ENCODE data around the gene IDH3G. TPM values are rescaled to one million over a fixed set of nuclear protein-coding genes. Genes with fewer than 3 reads are reported as not detected.

The IDH3G gene
- total and polyA plus RNA-seq, 4 experiments from 2014 or later = 39.9 to 106 (median 57.6) TPM

Other genes with a start within 250 kb of the IDH3G start
- 10 to 100 TPM; 26.1 to 26.3 TPM for gene CCNQ, start 195.2 kb downstream of the IDH3G start, total RNA-seq
- gene CCNQ, start 195.2 kb downstream of the IDH3G start, polyA plus RNA-seq = 10 to 100 TPM; 51.2 to 53.6 TPM
- gene DUSP9, start 147.2 kb downstream of the IDH3G start, total RNA-seq = not detected
- gene DUSP9, start 147.2 kb downstream of the IDH3G start, polyA plus RNA-seq = not detected
- not detected for gene PNCK, start 120.6 kb downstream of the IDH3G start, total RNA-seq
- not detected for gene PNCK, start 120.6 kb downstream of the IDH3G start, polyA plus RNA-seq
- 1 to 10 TPM in 1 of 2 experiments, under 1 TPM in 1; 0.84 to 1.4 TPM for gene SLC6A8, start 106.4 kb downstream of the IDH3G start, total RNA-seq
- gene SLC6A8, start 106.4 kb downstream of the IDH3G start, polyA plus RNA-seq = under 1 TPM; 0.11 to 0.21 TPM
- 100 to 1,000 TPM; 126 to 128 TPM for gene BCAP31, start 70.0 kb downstream of the IDH3G start, total RNA-seq
- gene BCAP31, start 70.0 kb downstream of the IDH3G start, polyA plus RNA-seq = 100 to 1,000 TPM; 306 to 510 TPM
- 1 to 10 TPM; 6.7 to 6.8 TPM for gene ABCD1, start 69.5 kb downstream of the IDH3G start, total RNA-seq
- 1 to 10 TPM; 1.7 to 3.0 TPM for gene ABCD1, start 69.5 kb downstream of the IDH3G start, polyA plus RNA-seq
- gene PLXNB3, start 30.1 kb downstream of the IDH3G start, total RNA-seq = not detected
- gene PLXNB3, start 30.1 kb downstream of the IDH3G start, polyA plus RNA-seq = not detected
- not detected for gene SRPK3, start 13.3 kb downstream of the IDH3G start, total RNA-seq
- gene SRPK3, start 13.3 kb downstream of the IDH3G start, polyA plus RNA-seq = not detected
- gene SSR4, start 293 bp upstream of the IDH3G start, total RNA-seq = 100 to 1,000 TPM; 216 to 224 TPM
- gene SSR4, start 293 bp upstream of the IDH3G start, polyA plus RNA-seq = 100 to 1,000 TPM; 476 to 618 TPM
- gene PDZD4, start 36.2 kb upstream of the IDH3G start, total RNA-seq = 1 to 10 TPM; 4.4 to 5.0 TPM
- 1 to 10 TPM in 1 of 2 donors, under 1 TPM in 1; 0.47 to 2.7 TPM for gene PDZD4, start 36.2 kb upstream of the IDH3G start, polyA plus RNA-seq
- 1 to 10 TPM; 1.0 to 1.8 TPM for gene L1CAM, start 91.8 kb upstream of the IDH3G start, total RNA-seq
- gene L1CAM, start 91.8 kb upstream of the IDH3G start, polyA plus RNA-seq = under 1 TPM; 0.26 to 0.57 TPM
- not detected for gene AVPR2, start 110.3 kb upstream of the IDH3G start, total RNA-seq
- gene AVPR2, start 110.3 kb upstream of the IDH3G start, polyA plus RNA-seq = under 1 TPM in 1 of 2 donors, not detected in 1; 0.15 TPM
- gene ARHGAP4, start 131.9 kb upstream of the IDH3G start, total RNA-seq = 100 to 1,000 TPM; 327 to 330 TPM
- gene ARHGAP4, start 131.9 kb upstream of the IDH3G start, polyA plus RNA-seq = 100 to 1,000 TPM in 1 of 2 donors, 10 to 100 TPM in 1; 65.4 to 117 TPM
- 10 to 100 TPM; 88.9 to 94.9 TPM for gene NAA10, start 140.7 kb upstream of the IDH3G start, total RNA-seq
- 10 to 100 TPM; 57.6 to 96.3 TPM for gene NAA10, start 140.7 kb upstream of the IDH3G start, polyA plus RNA-seq
- 10 to 100 TPM; 17.2 to 21.3 TPM for gene RENBP, start 150.3 kb upstream of the IDH3G start, total RNA-seq
- gene RENBP, start 150.3 kb upstream of the IDH3G start, polyA plus RNA-seq = under 1 TPM in 1 of 2 donors, not detected in 1; 0.65 TPM
- 10 to 100 TPM; 52.6 to 53.4 TPM for gene HCFC1, start 177.4 kb upstream of the IDH3G start, total RNA-seq
- gene HCFC1, start 177.4 kb upstream of the IDH3G start, polyA plus RNA-seq = 10 to 100 TPM in 1 of 2 donors, 1 to 10 TPM in 1; 1.6 to 14.9 TPM
- 10 to 100 TPM; 12.8 to 14.9 TPM for gene TMEM187, start 178.4 kb upstream of the IDH3G start, total RNA-seq
- 10 to 100 TPM; 10.4 to 23.8 TPM for gene TMEM187, start 178.4 kb upstream of the IDH3G start, polyA plus RNA-seq
- gene IRAK1, start 225.5 kb upstream of the IDH3G start, total RNA-seq = 10 to 100 TPM; 66.9 to 74.5 TPM
- 10 to 100 TPM; 38.1 to 64.5 TPM for gene IRAK1, start 225.5 kb upstream of the IDH3G start, polyA plus RNA-seq

All from CD4-positive, alpha-beta memory T cell (primary cell).